ENCODE measurements around the gene NFKBIE.
"Not testable (repeated sequence)": the region's sequence is repeated elsewhere in the genome, so short reads cannot be mapped to it uniquely, and the experiment has no call there.

Gene NFKBIE

GRCh38 chr6:44238687-44239350, 26.5 kb downstream of the NFKBIE start:
- no peak for DNase-seq

- DNase-seq = peak; percentile 89
These were observed 27.4 kb downstream of the NFKBIE start for GRCh38 chr6:44237813-44238433.

GRCh38 chr6:44237021-44237812, 28.1 kb downstream of the NFKBIE start:
- DNase-seq = peak; percentile 98

- DNase-seq = no peak
These were observed 29.3 kb downstream of the NFKBIE start for GRCh38 chr6:44235891-44236516.

GRCh38 chr6:44235269-44235668, 30.1 kb downstream of the NFKBIE start:
- no peak for DNase-seq

- peak; percentile 43 for DNase-seq
These were observed 31.0 kb downstream of the NFKBIE start for GRCh38 chr6:44234101-44235025.

DNA sequence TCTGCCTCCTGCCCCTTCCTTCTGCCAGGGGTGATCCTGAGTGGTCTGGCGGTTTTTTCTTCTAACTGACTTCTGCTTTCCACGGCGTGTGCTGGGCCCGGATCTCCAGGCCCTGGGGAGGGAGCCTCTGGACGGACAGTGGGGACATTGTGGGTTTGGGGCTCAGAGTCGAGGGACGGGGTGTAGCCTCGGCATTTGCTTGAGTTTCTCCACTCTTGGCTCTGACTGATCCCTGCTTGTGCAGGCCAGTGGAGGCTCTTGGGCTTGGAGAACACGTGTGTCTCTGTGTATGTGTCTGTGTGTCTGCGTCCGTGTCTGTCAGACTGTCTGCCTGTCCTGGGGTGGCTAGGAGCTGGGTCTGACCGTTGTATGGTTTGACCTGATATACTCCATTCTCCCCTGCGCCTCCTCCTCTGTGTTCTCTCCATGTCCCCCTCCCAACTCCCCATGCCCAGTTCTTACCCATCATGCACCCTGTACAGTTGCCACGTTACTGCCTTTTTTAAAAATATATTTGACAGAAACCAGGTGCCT, 31.7 kb downstream of the NFKBIE start:
- DNase-seq = no peak

DNA sequence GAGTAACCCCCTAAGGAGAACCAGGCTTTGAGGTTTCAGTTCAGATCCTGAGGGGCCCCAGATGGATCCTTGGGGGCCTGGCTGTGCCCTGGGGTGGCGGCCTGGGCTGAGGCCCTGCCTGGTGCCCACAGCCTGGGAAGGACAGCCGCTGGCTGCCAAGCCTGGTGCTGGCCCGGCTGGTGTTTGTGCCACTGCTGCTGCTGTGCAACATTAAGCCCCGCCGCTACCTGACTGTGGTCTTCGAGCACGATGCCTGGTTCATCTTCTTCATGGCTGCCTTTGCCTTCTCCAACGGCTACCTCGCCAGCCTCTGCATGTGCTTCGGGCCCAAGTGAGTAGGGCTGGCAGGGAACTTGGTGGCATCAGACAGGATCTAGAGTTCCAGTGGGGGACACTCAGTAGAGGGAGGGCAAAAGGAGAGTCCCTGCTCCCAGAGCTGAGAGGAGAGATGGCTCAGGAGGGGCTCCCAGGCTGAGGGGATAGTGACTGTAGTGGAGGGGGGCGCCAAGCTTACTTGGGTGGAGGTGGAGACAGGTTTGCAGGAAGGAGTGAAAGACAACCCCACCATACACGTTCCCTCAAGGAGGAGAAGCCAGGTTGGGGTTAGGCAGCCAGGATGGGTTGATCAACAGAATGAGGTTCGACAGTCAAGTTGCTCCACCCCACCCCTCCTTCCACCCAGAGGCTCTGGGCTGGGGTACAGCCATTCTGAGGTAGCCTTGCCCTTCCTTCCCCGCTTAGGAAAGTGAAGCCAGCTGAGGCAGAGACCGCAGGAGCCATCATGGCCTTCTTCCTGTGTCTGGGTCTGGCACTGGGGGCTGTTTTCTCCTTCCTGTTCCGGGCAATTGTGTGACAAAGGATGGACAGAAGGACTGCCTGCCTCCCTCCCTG, 32.4 kb downstream of the NFKBIE start:
- DNase-seq = no peak

- DNase-seq = not testable (repeated sequence)
These were observed 33.9 kb downstream of the NFKBIE start for GRCh38 chr6:44231426-44231825.

DNA sequence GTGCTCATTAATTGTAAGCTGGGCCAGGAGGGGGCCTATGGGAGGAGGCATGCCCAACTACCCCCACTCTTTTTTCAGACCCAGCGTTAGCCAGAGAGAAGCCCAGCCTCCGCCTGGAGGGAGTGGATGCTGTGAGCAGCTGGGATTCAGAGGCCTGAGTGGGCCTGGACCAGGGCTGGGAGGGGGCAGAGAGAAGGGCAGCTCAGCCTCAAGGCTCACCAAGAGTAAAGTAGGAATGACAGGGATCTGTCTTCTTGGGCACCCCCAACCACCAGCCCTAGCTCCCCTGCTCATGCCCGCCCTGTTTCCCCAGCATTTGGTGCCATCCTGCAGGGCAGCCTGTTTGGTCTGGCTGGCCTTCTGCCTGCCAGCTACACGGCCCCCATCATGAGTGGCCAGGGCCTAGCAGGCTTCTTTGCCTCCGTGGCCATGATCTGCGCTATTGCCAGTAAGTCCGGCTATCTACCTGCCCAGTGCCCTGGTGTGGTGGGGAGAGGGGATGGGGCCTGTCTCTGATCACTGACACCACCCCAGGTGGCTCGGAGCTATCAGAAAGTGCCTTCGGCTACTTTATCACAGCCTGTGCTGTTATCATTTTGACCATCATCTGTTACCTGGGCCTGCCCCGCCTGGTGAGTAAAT, 35.2 kb downstream of the NFKBIE start:
- no peak for DNase-seq

- DNase-seq = no peak
These were observed 35.8 kb downstream of the NFKBIE start for GRCh38 chr6:44229376-44230033.

GRCh38 chr6:44228836-44229235, 36.5 kb downstream of the NFKBIE start:
- no peak for DNase-seq

- DNase-seq = no peak
These were observed 36.9 kb downstream of the NFKBIE start for GRCh38 chr6:44228433-44228832.

GRCh38 chr6:44228031-44228430, 37.3 kb downstream of the NFKBIE start:
- DNase-seq = no peak

- DNase-seq = peak; percentile 33
These were observed 38.1 kb downstream of the NFKBIE start for GRCh38 chr6:44227148-44227793.

GRCh38 chr6:44226368-44227147, 38.8 kb downstream of the NFKBIE start:
- peak; percentile 32 for DNase-seq

GRCh38 chr6:44225579-44226325, 39.6 kb downstream of the NFKBIE start:
- DNase-seq = peak; percentile 98

DNA sequence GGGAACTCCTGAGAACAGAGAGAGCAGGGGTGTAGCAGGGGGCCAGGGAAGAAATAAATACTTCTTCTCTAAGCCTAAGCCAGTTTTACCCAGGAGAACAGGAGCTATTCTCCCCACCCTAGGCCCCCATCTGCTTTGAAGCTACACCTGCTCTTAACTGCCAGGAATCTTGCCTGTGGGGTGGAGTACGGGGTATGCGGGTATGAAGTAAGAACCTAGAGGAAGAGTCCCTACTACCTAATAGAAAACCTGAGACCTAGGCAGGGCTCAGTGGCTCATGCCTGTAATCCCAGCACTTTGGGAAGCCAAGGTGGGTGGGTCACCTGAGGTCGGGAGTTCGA, 40.4 kb downstream of the NFKBIE start:
- DNase-seq = peak; percentile 61

All from NCI-H146 (cell line).